Skeletal muscle tissue (tissue), 4 donors: ENCODE measurements around the gene BYSL. TPM values are rescaled to one million over a fixed set of nuclear protein-coding genes. Genes with fewer than 3 reads are reported as not detected.

Experiments used
- H3K27ac ChIP-seq: one replicate; pipeline ENCODE4 v1.7.0; 2013; ENCODE audit warnings: mild to moderate bottlenecking, low read depth, low read length, inconsistent platforms
- H3K27me3 ChIP-seq, 3 donors: one replicate each; pipeline ENCODE4 v1.7.0; 2013; ENCODE audit warnings: low read length in 3 of 3; ENCODE audit not compliant: control insufficient read depth in 3 of 3, insufficient read depth in 3 of 3
- H3K36me3 ChIP-seq, 3 donors: one replicate each; pipeline ENCODE4 v1.7.0; 2013; ENCODE audit warnings: low read length in 3 of 3; ENCODE audit not compliant: control insufficient read depth in 3 of 3, insufficient read depth in 3 of 3
- H3K4me1 ChIP-seq, 3 donors: one replicate each; pipeline ENCODE4 v1.7.0; 2013; ENCODE audit warnings: low read length in 3 of 3, mild to moderate bottlenecking in 3 of 3; ENCODE audit not compliant: control insufficient read depth in 3 of 3, insufficient read depth in 3 of 3
- H3K4me3 ChIP-seq, 3 donors: one replicate each; pipeline ENCODE4 v1.7.0; 2013; ENCODE audit warnings: low read length in 3 of 3
- H3K9ac ChIP-seq, 3 donors: one replicate each; pipeline ENCODE4 v1.7.0; 2013; ENCODE audit warnings: low read length in 3 of 3, mild to moderate bottlenecking in 3 of 3, moderate library complexity in 2 of 3, low read depth in 1 of 3
- H3K9me3 ChIP-seq, 3 donors: one replicate each; pipeline ENCODE4 v1.7.0; 2013; ENCODE audit warnings: low read length in 3 of 3; ENCODE audit not compliant: control insufficient read depth in 3 of 3
- total RNA-seq: library from RNA; depleted of rRNA; stranded (reverse); fragments of >200 nt; gene quantifications from one replicate; pipeline ENCODE4 v1.2.3, GENCODE V29; 2014
- donor health status: Osteomylitis.

The BYSL gene
- total RNA-seq, 1 donor from 2014 or later = 21.9 TPM

DNA sequence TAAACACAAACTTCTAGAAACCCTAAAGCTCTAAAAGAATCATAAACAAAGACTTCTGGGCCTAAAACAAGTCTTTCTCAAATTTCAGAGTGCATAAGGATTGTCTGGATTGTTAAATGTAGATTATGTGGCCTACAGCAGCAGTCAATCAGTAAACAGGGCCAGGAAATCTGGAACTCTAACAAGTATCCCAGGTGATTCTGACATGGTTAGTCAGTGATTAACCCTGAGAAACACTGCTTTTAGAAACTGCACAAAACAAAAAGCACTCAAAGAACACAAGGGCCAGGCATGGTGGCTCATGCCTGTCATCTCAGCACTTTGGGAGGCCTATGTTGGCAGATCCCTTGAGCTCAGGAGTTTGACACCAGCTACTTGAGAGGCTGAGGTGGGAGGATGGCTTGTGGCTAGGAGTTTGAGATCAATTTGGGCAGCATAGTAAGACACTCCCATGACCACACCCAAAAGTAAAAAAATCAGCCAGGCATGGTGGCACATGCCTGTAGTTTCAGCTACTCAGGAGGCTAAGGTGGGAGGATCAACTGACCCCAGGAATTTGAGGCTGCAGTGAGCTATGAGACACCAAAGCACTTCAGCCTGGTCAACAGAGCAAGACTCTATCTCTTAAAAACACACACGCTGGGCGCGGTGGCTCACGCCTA is 6.3 kb upstream of the BYSL start:
- Histone ChIP-seq H3K36me3 (peaks cover 16 to 22% (median 21%) of the 10 kb centered on the region in 3 donors), H3K4me1 (peaks cover 8 to 15% (median 12%) of the 10 kb centered on the region in 3 donors), H3K9me3 (no peaks in the 10 kb centered on the region), H3K4me3 (no peak overlapping the region), H3K9ac (no peak overlapping the region), H3K27me3 (no peaks in the 10 kb centered on the region), H3K27ac (no peak overlapping the region)

DNA sequence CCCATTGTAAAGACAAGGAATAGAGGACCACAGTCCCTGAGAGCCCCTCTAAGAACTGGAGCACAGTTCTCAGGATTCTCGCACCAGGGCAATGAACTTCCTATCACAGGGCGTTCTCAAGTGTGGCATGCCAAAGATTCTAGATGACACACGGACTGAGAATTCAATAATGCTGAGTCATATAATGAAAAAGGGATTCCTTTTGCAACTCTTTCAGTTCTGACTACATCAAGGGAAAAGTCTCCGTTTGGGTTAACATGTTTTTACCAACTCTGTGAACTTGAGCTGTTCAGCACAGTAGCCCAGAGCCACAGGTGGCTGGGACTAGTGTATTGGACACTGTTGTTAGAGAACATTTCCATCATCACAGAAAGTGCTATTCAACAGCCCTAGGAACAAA is 3.8 kb upstream of the BYSL start:
- no peak overlapping the region for H3K9ac ChIP-seq
- no peak overlapping the region for H3K4me3 ChIP-seq
- no peaks in the 10 kb centered on the region for H3K9me3 ChIP-seq
- H3K27me3 ChIP-seq = no peaks in the 10 kb centered on the region
- peaks cover 13 to 22% (median 21%) of the 10 kb centered on the region in 3 donors for H3K36me3 ChIP-seq
- peaks cover 17 to 28% (median 24%) of the 10 kb centered on the region in 3 donors for H3K4me1 ChIP-seq
- H3K27ac ChIP-seq = peak overlapping the region; percentile 13

- peak overlapping the region; percentile 94 to 100 (median 98) for H3K9ac ChIP-seq
- peaks cover under 1 to 8% (median 4%) of the 10 kb centered on the region in 3 donors for H3K36me3 ChIP-seq
- H3K9me3 ChIP-seq = no peaks in the 10 kb centered on the region
- peak overlapping the region; percentile 96 to 100 (median 99) for H3K4me3 ChIP-seq
- H3K27ac ChIP-seq = peak overlapping the region; percentile 99
- peaks cover 19 to 34% (median 34%) of the 10 kb centered on the region in 3 donors for H3K4me1 ChIP-seq
- no peaks in the 10 kb centered on the region for H3K27me3 ChIP-seq
Measured at GRCh38 chr6:41921712-41921998, 356 bp downstream of the BYSL start.

DNA sequence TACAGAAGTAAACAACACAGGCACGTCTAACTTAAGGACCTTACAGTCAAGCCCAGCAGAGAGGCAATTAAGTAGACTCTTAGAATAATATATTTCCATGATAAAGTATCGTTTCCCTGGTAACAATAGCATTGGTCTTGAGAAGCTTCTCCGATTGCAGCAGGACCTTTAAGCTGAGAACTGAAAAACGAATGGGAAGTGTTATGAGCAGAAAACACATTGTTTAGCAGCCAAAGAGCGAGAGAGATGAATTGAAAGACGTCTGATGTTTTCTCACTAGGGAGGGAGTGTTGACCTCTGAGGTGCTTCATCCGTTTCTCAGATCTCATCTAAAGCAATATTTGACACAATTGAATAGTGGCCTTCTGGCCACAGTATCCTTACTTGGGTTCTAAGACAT is 855 bp downstream of the BYSL start:
- Histone ChIP-seq H3K27ac (no peak overlapping the region), H3K4me3 (peak overlapping the region; percentile 96 to 100 (median 99)), H3K4me1 (peaks cover 19 to 34% (median 34%) of the 10 kb centered on the region in 3 donors), H3K27me3 (no peaks in the 10 kb centered on the region), H3K9ac (peak overlapping the region; percentile 94 to 100 (median 98)), H3K36me3 (peaks cover 2 to 8% (median 4%) of the 10 kb centered on the region in 3 donors), H3K9me3 (no peaks in the 10 kb centered on the region)

- H3K4me3 ChIP-seq = no peak overlapping the region
- peaks cover 5 to 13% (median 9%) of the 10 kb centered on the region in 3 donors for H3K4me1 ChIP-seq
- H3K9me3 ChIP-seq = no peaks in the 10 kb centered on the region
- no peaks in the 10 kb centered on the region for H3K27me3 ChIP-seq
- H3K27ac ChIP-seq = no peak overlapping the region
- peaks cover 44 to 55% (median 50%) of the 10 kb centered on the region in 3 donors for H3K36me3 ChIP-seq
- H3K9ac ChIP-seq = no peak overlapping the region
Measured at GRCh38 chr6:41927253-41927652, 6.0 kb downstream of the BYSL start.

DNA sequence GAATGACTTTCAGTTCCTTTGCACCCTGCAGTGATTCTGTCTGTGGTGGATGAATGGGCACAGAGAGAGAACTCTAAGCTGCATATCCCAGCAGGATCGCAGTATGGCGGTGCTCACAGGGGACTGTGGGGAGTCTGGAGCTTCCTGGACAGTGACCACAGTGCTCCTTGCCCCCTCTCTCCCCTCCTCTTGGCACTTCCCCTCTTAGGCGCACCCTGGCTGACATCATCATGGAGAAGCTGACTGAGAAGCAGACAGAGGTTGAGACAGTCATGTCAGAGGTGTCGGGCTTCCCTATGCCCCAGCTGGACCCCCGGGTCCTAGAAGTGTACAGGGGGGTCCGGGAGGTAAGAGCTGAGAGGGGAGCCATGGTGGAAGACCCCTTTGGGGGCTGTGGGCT is 8.6 kb downstream of the BYSL start:
- Histone ChIP-seq H3K36me3 (peaks cover 60 to 76% (median 67%) of the 10 kb centered on the region in 3 donors), H3K27ac (no peak overlapping the region), H3K27me3 (no peaks in the 10 kb centered on the region), H3K9ac (no peak overlapping the region), H3K9me3 (no peaks in the 10 kb centered on the region), H3K4me3 (no peak overlapping the region), H3K4me1 (peaks cover 0 to 2% (median 0%) of the 10 kb centered on the region in 3 donors)

DNA sequence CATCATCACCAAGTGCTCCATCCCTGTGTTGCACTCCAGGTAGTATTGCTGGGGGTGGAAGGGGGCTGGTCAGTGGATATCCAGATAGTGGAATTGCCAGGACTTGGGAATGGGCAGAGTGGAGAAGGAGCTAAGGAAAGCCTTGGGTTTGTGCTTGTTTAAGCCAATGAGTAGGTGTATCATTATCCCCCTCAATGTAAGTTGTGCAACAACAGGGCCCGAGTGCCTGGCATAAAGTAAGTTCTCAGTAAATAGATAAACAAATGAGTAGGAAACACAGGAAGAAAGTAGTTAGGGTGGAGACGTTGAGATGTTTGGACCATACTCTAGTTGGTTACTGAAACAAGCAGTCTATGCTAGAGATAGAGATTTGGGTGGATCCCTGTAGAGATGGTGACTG is 10.5 kb downstream of the BYSL start:
- Histone ChIP-seq H3K4me1 (peaks cover 4 to 15% (median 4%) of the 10 kb centered on the region in 3 donors), H3K9me3 (no peaks in the 10 kb centered on the region), H3K27me3 (no peaks in the 10 kb centered on the region), H3K9ac (no peak overlapping the region), H3K27ac (no peak overlapping the region), H3K4me3 (no peak overlapping the region), H3K36me3 (peaks cover 64 to 78% (median 68%) of the 10 kb centered on the region in 3 donors)

GRCh38 chr6:41932378-41932777 is 11.1 kb downstream of the BYSL start:
- H3K27me3 ChIP-seq = no peaks in the 10 kb centered on the region
- H3K9me3 ChIP-seq = no peaks in the 10 kb centered on the region
- H3K36me3 ChIP-seq = peaks cover 62 to 74% (median 64%) of the 10 kb centered on the region in 3 donors
- H3K4me3 ChIP-seq = no peak overlapping the region
- H3K9ac ChIP-seq = no peak overlapping the region
- H3K4me1 ChIP-seq = peaks cover 4 to 16% (median 7%) of the 10 kb centered on the region in 3 donors
- H3K27ac ChIP-seq = no peak overlapping the region

DNA sequence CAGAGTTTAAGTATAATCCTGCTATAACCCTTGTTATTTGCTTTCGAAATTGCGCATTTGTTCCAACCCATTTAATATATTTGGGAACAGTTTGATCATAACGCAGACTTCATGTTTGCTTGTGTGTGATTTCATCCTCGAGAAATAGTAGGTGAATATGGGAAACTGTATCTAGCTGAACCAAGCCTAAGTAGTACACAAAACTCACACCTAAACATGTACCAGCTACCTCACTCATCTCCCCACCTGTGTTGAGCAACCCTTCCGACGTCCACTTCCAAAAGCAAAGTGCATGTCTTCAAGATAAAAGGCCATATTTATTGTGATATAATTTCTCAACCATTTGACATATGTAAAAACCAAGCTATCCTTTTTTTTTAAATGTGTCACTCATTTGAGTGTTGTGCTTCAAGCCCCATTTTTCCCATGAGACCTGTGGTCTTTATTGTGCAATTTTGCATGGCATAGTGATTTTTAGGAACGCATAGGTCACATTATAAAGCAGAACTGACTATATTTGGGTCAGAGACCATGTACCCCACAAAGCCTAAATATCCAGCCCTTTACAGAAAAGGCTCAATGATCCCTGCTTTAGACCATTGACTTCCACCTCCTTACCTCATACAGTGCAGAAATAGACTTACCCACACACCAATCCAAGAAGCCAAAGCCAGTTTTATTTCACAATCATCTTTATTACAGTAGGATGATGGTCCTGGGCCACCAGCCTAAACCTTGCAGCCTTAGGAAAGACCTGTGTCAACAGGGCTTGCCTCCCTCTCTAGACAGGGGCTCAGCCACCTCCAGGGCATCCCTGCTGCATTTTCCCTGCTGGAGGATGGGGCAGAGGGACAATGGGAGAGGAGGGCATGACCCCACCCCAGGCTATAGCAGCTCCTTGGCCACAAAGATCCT is 13.2 kb downstream of the BYSL start:
- Histone ChIP-seq H3K36me3 (peaks cover 46 to 52% (median 51%) of the 10 kb centered on the region in 3 donors), H3K9me3 (no peaks in the 10 kb centered on the region), H3K27me3 (no peaks in the 10 kb centered on the region), H3K27ac (no peak overlapping the region), H3K4me1 (peaks cover 20 to 31% (median 23%) of the 10 kb centered on the region in 3 donors), H3K4me3 (no peak overlapping the region), H3K9ac (peak overlapping the region in 1 of 3 donors; percentile 28)

- Histone ChIP-seq H3K9ac (peak overlapping the region in 1 of 3 donors; percentile 28), H3K4me3 (no peak overlapping the region), H3K27ac (no peak overlapping the region), H3K36me3 (peaks cover 40 to 46% (median 45%) of the 10 kb centered on the region in 3 donors), H3K4me1 (peaks cover 23 to 38% (median 29%) of the 10 kb centered on the region in 3 donors), H3K27me3 (no peaks in the 10 kb centered on the region), H3K9me3 (no peaks in the 10 kb centered on the region)
Measured at GRCh38 chr6:41935193-41935574, 13.9 kb downstream of the BYSL start.
